Adrenal gland (tissue), 19 donors: ENCODE results near the gene GBP4. TPM values are rescaled to one million over a fixed set of nuclear protein-coding genes. Genes with fewer than 3 reads are reported as not detected.
A peak's percentile ranks its signal among the peaks of the same experiment; 100 is the strongest.
"Not testable (repeated sequence)": the region's sequence is repeated elsewhere in the genome, so short reads cannot be mapped to it uniquely, and the experiment has no call there.

Experiments used
- DNase-seq, 7 donors: peaks; one replicate each; pipeline ENCODE4 v3.0.0-alpha.2; 2019 to 2020
- H3K27ac ChIP-seq, 5 donors: fragments of 200-600 bp; sonication (generic) in 4 of 5; 1 replicate in 3 of 5; 2 replicates in 2 of 5; pipeline versions ENCODE4 v1.5.1 to v1.8.0; 2016 to 2020; ENCODE audit warnings: mild to moderate bottlenecking in 1 of 5
- H3K27me3 ChIP-seq: fragments of 200-600 bp; 2 replicates; pipeline ENCODE4 v1.8.0; 2021
- H3K36me3 ChIP-seq, 2 donors: fragments of 200-600 bp; replicated peaks in 1 of 2; 1 replicate in 1 of 2; 2 replicates in 1 of 2; pipeline versions ENCODE4 v1.5.1 to v1.8.0; 2018 to 2022
- H3K4me1 ChIP-seq, 2 donors: fragments of 200-600 bp; replicated peaks in 1 of 2; 1 replicate in 1 of 2; 2 replicates in 1 of 2; pipeline versions ENCODE4 v1.5.1 to v1.8.0; 2018 to 2021
- H3K4me3 ChIP-seq, 4 donors: fragments of 200-600 bp; sonication (generic) in 3 of 4; one replicate each; pipeline ENCODE4 v1.5.1; 2016 to 2018
- H3K9me3 ChIP-seq, 3 donors: fragments of 200-600 bp; sonication (generic) in 1 of 3; replicated peaks in 1 of 3; 1 replicate in 2 of 3; 2 replicates in 1 of 3; pipeline versions ENCODE4 v1.5.1 to v1.8.0; 2016 to 2021
- POLR2A ChIP-seq, 2 donors: fragments of 450-650 bp; IDR thresholded peaks; one replicate each; pipeline ENCODE4 v1.6.1; 2017; ENCODE audit warnings: antibody characterized with exemption in 2 of 2, mild to moderate bottlenecking in 2 of 2, moderate library complexity in 1 of 2
- WGBS, 4 donors: extraction: QIAGEN DNeasy Blood & Tissue Kit in 2 of 4; methylation state at CpG; one replicate each; pipeline versions ENCODE4 v1.1.5 to v1.1.7; 2013 to 2017; 5-methylcytosine and 5-hydroxymethylcytosine counted together
- intact Hi-C, 2 donors: fragments of 100-400 bp; cut with DNase I; formaldehyde crosslinking; loops; one replicate each; pipeline versions ENCODE4 v1.14.1 to v1.15.0; 2022 to 2023
- long read RNA-seq, 10 donors: library from polyadenylated mRNA in 3 of 10; unstranded in 2 of 10; stranded (forward) in 1 of 10; transcript quantifications; one replicate each; pipeline ENCODE4 v2.0.0 and lab custom pipeline, GENCODE V29; 2021 to 2026
- polyA plus RNA-seq, 3 donors: library from polyadenylated mRNA; stranded (reverse); fragments of 200-250 nt in 2 of 3; fragments of 350-450 nt in 1 of 3; fragmentation: Illumina TruSeq in 1 of 3; extraction: RNeasy Lipid Tissue Mini Kit (QIAGEN cat#74804) in 1 of 3; gene quantifications; one replicate each; pipeline ENCODE4 v1.2.3, GENCODE V29; 2013 to 2014
- total RNA-seq, 9 donors: library from RNA; depleted of rRNA in 4 of 9; stranded (reverse); fragments of >200 nt in 4 of 9; fragments of 120-200 nt in 1 of 9; fragmentation: NEBNext Ultra II Directional in 1 of 9; extraction: Animal tissue kit (Norgen Biotek cat#: 25700) in 1 of 9; gene quantifications; one replicate each; pipeline versions ENCODE4 v1.1.0 to v1.2.4, GENCODE V29; 2013 to 2023
- TF ChIP-seq, protein P1 (sequence below), 6 experiments: fragments of 450-650 bp in 4 of 6; fragments of 200-600 bp in 2 of 6; sonication (generic) in 1 of 6; IDR thresholded peaks; 1 replicate in 5 of 6; 2 replicates in 1 of 6; pipeline versions ENCODE4 v1.5.1 to v1.8.0; 2016 to 2021; ENCODE audit warnings: antibody characterized with exemption in 6 of 6, mild to moderate bottlenecking in 2 of 6, moderate library complexity in 1 of 6
- donor health status: healthy with polysubstance abuse.
- donor health status: Bipolar disorder and iron deficiency.
- donor health status: DM: yes; HTN: yes; CAD: no.
- donor health status: DM: no; HTN: no; CAD: no.
- donor health status: DM: no; HTN: no; CAD: no.
- donor health status: DM: yes; HTN: yes; CAD: no.

GBP4 gene
- 10 to 100 TPM in 3 of 9 donors, 1 to 10 TPM in 6; 4.7 to 63.5 (median 8.3) TPM for total RNA-seq
- polyA plus RNA-seq, result 1 to 10 TPM; 6.2 to 8.9 (median 6.8) TPM
- long read RNA-seq, donor 1, result 0 reads
- long read RNA-seq, donor 2, result 0 reads
- long read RNA-seq, donor 3, result 0 reads
- long read RNA-seq, donor 4, full-length matches to known transcripts, result 3 of 5 reads
- long read RNA-seq, donor 4, partial matches to known transcripts, result 2 of 5 reads
- long read RNA-seq, donor 4, other reads (novel, unspliced or antisense), result 0 of 5 reads
- long read RNA-seq, donor 5, partial matches to known transcripts, result 0 of 2 reads
- long read RNA-seq, donor 5, other reads (novel, unspliced or antisense), result 2 of 2 reads
- long read RNA-seq, donor 6, full-length matches to known transcripts, result 5 of 12 reads
- long read RNA-seq, donor 6, partial matches to known transcripts, result 5 of 12 reads
- long read RNA-seq, donor 6, other reads (novel, unspliced or antisense), result 2 of 12 reads
- long read RNA-seq, donor 7, result 0 reads
- long read RNA-seq, donor 8, full-length matches to known transcripts, result 1 of 1 reads
- long read RNA-seq, donor 8, partial matches to known transcripts, result 0 of 1 reads
- long read RNA-seq, donor 8, other reads (novel, unspliced or antisense), result 0 of 1 reads
- long read RNA-seq, donor 9, result 0 reads
- long read RNA-seq, donor 10, result 0 reads

GRCh38 chr1:89198491-89199072 is at the start of gene GBP4:
GBP4 (minus strand) TSS chr1:89198942; CDS start chr1:89198834, 108 bp downstream.
- no peaks in the 10 kb centered on the region for H3K27me3 ChIP-seq
- H3K27ac ChIP-seq, result peak within 1 kb of the TSS in 4 of 5 donors; percentile 63 to 87 (median 72)
- TF ChIP-seq, protein P1, sequence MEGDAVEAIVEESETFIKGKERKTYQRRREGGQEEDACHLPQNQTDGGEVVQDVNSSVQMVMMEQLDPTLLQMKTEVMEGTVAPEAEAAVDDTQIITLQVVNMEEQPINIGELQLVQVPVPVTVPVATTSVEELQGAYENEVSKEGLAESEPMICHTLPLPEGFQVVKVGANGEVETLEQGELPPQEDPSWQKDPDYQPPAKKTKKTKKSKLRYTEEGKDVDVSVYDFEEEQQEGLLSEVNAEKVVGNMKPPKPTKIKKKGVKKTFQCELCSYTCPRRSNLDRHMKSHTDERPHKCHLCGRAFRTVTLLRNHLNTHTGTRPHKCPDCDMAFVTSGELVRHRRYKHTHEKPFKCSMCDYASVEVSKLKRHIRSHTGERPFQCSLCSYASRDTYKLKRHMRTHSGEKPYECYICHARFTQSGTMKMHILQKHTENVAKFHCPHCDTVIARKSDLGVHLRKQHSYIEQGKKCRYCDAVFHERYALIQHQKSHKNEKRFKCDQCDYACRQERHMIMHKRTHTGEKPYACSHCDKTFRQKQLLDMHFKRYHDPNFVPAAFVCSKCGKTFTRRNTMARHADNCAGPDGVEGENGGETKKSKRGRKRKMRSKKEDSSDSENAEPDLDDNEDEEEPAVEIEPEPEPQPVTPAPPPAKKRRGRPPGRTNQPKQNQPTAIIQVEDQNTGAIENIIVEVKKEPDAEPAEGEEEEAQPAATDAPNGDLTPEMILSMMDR (IDR thresholded peaks at IDR 0.05), result no peak
- TF ChIP-seq POLR2A (IDR thresholded peaks at IDR 0.05), result peak in 1 of 2 donors; percentile 24
- no peaks in the 10 kb centered on the region for H3K9me3 ChIP-seq
- H3K4me3 ChIP-seq, result peak within 1 kb of the TSS; percentile 18 to 64 (median 51)
- intact Hi-C loops, result no loop called here
- WGBS, 4 donors, result 7 to 25% (median 22%) methylated on average over 17 to 21 of the region's 21 CpGs
- DNase-seq, result peak; percentile 20 to 57 (median 29)
- no peaks in the 10 kb centered on the region for H3K36me3 ChIP-seq
- peaks cover 0 to 13% of the 10 kb centered on the region in 2 donors for H3K4me1 ChIP-seq

- no peaks in the 10 kb centered on the region for H3K36me3 ChIP-seq
- no peak for DNase-seq
- no peaks in the 10 kb centered on the region for H3K27me3 ChIP-seq
- no peak overlapping the region for H3K4me3 ChIP-seq
- 75 to 80% (median 78%) methylated on average over 3 of the region's 3 CpGs for WGBS, 4 donors
- no peaks in the 10 kb centered on the region for H3K4me1 ChIP-seq
- H3K9me3 ChIP-seq, result no peaks in the 10 kb centered on the region
- no peak overlapping the region for H3K27ac ChIP-seq
- TF ChIP-seq, protein P1 (IDR thresholded peaks at IDR 0.05), result no peak
- TF ChIP-seq POLR2A (IDR thresholded peaks at IDR 0.05), result no peak
- intact Hi-C loops, result no loop called here
Measured at GRCh38 chr1:89243046-89243445, 44.3 kb upstream of the GBP4 start.

DNA sequence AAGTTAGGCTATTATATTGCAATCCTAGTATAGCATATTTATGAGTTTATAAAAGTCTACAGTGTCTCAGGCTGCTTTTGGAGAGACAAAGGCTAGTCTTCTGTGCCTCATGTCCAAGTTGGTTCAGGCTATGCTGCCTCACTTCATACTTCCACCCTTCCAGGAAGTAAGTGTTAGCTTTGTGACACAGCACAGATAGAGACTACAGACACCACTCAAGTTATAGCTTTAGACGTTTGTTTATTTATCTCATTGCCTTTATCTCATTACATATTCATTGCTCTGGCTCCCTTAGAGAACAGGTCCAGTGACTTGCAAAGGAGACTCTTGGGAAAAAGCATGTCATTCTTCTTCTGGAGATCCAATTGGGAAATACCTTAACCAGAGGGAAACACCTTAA is 22.6 kb upstream of the GBP4 start:
- intact Hi-C loops, result no loop called here
- no peaks in the 10 kb centered on the region for H3K9me3 ChIP-seq
- no peak for DNase-seq
- no peaks in the 10 kb centered on the region for H3K27me3 ChIP-seq
- no peaks in the 10 kb centered on the region for H3K36me3 ChIP-seq
- no peak overlapping the region for H3K4me3 ChIP-seq
- no peaks in the 10 kb centered on the region for H3K4me1 ChIP-seq
- TF ChIP-seq, protein P1 (IDR thresholded peaks at IDR 0.05), result no peak
- TF ChIP-seq POLR2A (IDR thresholded peaks at IDR 0.05), result no peak
- WGBS, 4 donors, result 50 to 74% (median 53%) methylated on average over 1 of the region's 1 CpG
- H3K27ac ChIP-seq, result no peak overlapping the region

DNA sequence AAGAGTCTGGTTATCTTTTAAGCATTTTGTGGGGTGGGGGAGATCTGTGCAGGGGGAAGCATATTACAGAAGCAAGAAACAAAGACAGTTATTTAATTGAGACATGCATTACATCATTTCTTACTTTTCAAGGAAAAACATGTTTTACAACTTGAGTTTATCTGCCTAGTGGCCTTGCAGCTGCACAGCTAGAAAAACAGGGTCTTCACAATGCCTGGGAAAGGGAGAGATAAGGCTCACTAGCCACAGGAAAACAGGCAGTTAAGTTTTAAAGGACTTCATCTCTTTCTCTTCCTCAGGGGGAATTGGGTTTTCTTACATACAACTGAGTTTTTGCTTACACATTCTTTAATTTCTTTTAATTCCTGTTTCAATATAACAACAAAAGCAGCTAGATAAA is 21.1 kb upstream of the GBP4 start:
- intact Hi-C loops, H3K36me3 ChIP-seq, DNase-seq, H3K27me3 ChIP-seq, H3K9me3 ChIP-seq, H3K4me3 ChIP-seq, H3K4me1 ChIP-seq, H3K27ac ChIP-seq: not testable (repeated sequence)

DNA sequence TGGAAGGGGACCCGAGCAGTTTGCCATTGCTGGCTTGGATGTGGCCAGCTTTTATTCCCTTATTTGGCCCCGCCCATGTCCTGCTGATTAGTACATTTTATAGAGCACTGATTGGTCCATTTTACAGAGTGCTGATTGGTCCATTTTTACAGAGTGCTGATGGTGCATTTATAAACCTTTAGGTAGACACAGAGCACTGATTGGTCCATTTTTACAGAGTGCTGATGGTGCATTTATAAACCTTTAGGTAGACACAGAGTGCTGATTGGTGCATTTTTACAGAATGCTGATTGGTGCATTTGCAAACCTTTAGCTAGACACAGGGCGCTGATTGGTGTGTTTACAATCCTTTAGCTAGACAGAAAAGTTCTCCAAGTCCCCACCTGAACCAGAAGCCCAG is 20.2 kb upstream of the GBP4 start:
- not testable (repeated sequence) for H3K27me3 ChIP-seq, H3K4me1 ChIP-seq
- WGBS, 4 donors, result 79 to 97% (median 91%) methylated on average over 3 of the region's 3 CpGs

More for the DNA sequence above, 20.2 kb upstream of the GBP4 start:
- intact Hi-C loops, DNase-seq, H3K9me3 ChIP-seq, H3K27ac ChIP-seq, H3K36me3 ChIP-seq, H3K4me3 ChIP-seq: not testable (repeated sequence)
